Ovary (tissue), 3 donors: ENCODE results near the gene FNDC10.

ENCODE experiments used
- POLR2A ChIP-seq: fragments of 450-650 bp; IDR thresholded peaks from one replicate; pipeline ENCODE4 v1.6.1; 2017; ENCODE audit warnings: antibody characterized with exemption, mild to moderate bottlenecking, moderate library complexity
- TF ChIP-seq, protein P1 (sequence below), 3 donors: fragments of 450-650 bp in 2 of 3; fragments of 200-600 bp in 1 of 3; IDR thresholded peaks; one replicate each; pipeline versions ENCODE4 v1.5.1 to v1.8.0; 2016 to 2022; ENCODE audit warnings: antibody characterized with exemption in 3 of 3, mild to moderate bottlenecking in 1 of 3
- donor health status: DM: no; HTN: no; CAD: no.

DNA sequence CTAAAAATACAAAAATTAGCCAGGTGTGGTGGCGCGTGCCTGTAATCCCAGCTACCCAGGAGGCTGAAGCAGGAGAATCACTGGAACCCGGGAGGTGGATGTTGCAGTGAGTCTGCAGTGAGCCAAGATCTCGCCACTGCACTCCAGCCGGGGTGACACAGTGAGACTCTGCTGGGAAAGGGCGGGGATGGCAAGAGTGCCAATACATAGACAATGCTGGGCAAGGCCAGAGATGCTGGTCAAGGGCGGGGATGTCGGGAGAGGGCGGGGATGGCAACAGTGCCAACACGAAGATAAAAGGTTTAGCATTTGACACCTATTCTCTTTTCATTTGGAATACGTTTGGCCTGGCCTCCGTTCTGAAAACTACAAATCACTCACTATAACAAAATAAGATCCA, 36.2 kb downstream of the FNDC10 start:
- TF ChIP-seq, protein P1, sequence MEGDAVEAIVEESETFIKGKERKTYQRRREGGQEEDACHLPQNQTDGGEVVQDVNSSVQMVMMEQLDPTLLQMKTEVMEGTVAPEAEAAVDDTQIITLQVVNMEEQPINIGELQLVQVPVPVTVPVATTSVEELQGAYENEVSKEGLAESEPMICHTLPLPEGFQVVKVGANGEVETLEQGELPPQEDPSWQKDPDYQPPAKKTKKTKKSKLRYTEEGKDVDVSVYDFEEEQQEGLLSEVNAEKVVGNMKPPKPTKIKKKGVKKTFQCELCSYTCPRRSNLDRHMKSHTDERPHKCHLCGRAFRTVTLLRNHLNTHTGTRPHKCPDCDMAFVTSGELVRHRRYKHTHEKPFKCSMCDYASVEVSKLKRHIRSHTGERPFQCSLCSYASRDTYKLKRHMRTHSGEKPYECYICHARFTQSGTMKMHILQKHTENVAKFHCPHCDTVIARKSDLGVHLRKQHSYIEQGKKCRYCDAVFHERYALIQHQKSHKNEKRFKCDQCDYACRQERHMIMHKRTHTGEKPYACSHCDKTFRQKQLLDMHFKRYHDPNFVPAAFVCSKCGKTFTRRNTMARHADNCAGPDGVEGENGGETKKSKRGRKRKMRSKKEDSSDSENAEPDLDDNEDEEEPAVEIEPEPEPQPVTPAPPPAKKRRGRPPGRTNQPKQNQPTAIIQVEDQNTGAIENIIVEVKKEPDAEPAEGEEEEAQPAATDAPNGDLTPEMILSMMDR (IDR thresholded peaks at IDR 0.05): no peak
- TF ChIP-seq POLR2A: no peak
